ENCODE measurements around the gene WHAMM. TPM values are rescaled to one million over a fixed set of nuclear protein-coding genes. Genes with fewer than 3 reads are reported as not detected.
"Not testable (repeated sequence)": the region's sequence is repeated elsewhere in the genome, so short reads cannot be mapped to it uniquely, and the experiment has no call there.

The WHAMM gene
- total RNA-seq (ENCODE audit: insufficient read depth, low replicate concordance): 8.7 TPM

GRCh38 chr15:82809308-82810060 is at the start of gene WHAMM:
Gene WHAMM, plus strand, starts transcription at chr15:82809628. Its CDS starts 99 bp downstream, at chr15:82809727.
- DNase-seq (ENCODE audit: low spot score): peak; percentile 99

- DNase-seq (ENCODE audit: low spot score): no peak
Measured at GRCh38 chr15:82763361-82764116, 45.9 kb upstream of the WHAMM start.

- no peak for DNase-seq (ENCODE audit: low spot score)
Measured at GRCh38 chr15:82764117-82764490, 45.3 kb upstream of the WHAMM start.

GRCh38 chr15:82764740-82765139 is 44.7 kb upstream of the WHAMM start:
- no peak for DNase-seq (ENCODE audit: low spot score)

- not testable (repeated sequence) for DNase-seq (ENCODE audit: low spot score)
Measured at GRCh38 chr15:82766201-82766600, 43.2 kb upstream of the WHAMM start.

GRCh38 chr15:82767163-82767829 is 42.1 kb upstream of the WHAMM start:
- no peak for DNase-seq (ENCODE audit: low spot score)

- no peak for DNase-seq (ENCODE audit: low spot score)
Measured at GRCh38 chr15:82768414-82769054, 40.9 kb upstream of the WHAMM start.

GRCh38 chr15:82771789-82772607 is 37.4 kb upstream of the WHAMM start:
- DNase-seq (ENCODE audit: low spot score): peak; percentile 4

- DNase-seq (ENCODE audit: low spot score): no peak
Measured at GRCh38 chr15:82774496-82774895, 34.9 kb upstream of the WHAMM start.

- DNase-seq (ENCODE audit: low spot score): no peak
Measured at GRCh38 chr15:82778755-82779154, 30.7 kb upstream of the WHAMM start.

GRCh38 chr15:82781349-82781748 is 28.1 kb upstream of the WHAMM start:
- no peak for DNase-seq (ENCODE audit: low spot score)

- no peak for DNase-seq (ENCODE audit: low spot score)
Measured at GRCh38 chr15:82788496-82788895, 20.9 kb upstream of the WHAMM start.

- DNase-seq (ENCODE audit: low spot score): no peak
Measured at GRCh38 chr15:82789491-82789890, 19.9 kb upstream of the WHAMM start.

- DNase-seq (ENCODE audit: low spot score): no peak
Measured at GRCh38 chr15:82790321-82790720, 19.1 kb upstream of the WHAMM start.

- no peak for DNase-seq (ENCODE audit: low spot score)
Measured at GRCh38 chr15:82792068-82792467, 17.4 kb upstream of the WHAMM start.

- DNase-seq (ENCODE audit: low spot score): no peak
Measured at GRCh38 chr15:82793737-82794136, 15.7 kb upstream of the WHAMM start.

- no peak for DNase-seq (ENCODE audit: low spot score)
Measured at GRCh38 chr15:82798104-82798503, 11.3 kb upstream of the WHAMM start.

GRCh38 chr15:82798531-82799166 is 10.8 kb upstream of the WHAMM start:
- no peak for DNase-seq (ENCODE audit: low spot score)

GRCh38 chr15:82799183-82799841 is 10.1 kb upstream of the WHAMM start:
- no peak for DNase-seq (ENCODE audit: low spot score)

- DNase-seq (ENCODE audit: low spot score): no peak
Measured at GRCh38 chr15:82802497-82802896, 6.9 kb upstream of the WHAMM start.
